Stimulated activated CD4-positive, alpha-beta T cell treated with anti-CD3 and anti-CD28 coated beads, Interleukin-12 subunit alpha, Interleukin-12 subunit beta, amount 100 ng/mL, for 48 hours (primary cell): ENCODE results near the gene JMY.
"Not testable (repeated sequence)": the region's sequence is repeated elsewhere in the genome, so short reads cannot be mapped to it uniquely, and the experiment has no call there.

Source experiments
- DNase-seq, 3 donors: peaks; one replicate each; pipeline ENCODE4 v3.0.0-alpha.2; 2020; ENCODE audit warnings: low read depth in 2 of 3, low spot score in 1 of 3

JMY gene

GRCh38 chr5:79236362-79236969 is 535 bp downstream of the JMY start:
- DNase-seq = peak in 1 of 3 donors; percentile 20

- DNase-seq = peak in 2 of 3 donors; percentile 13 to 19
These were observed 1.2 kb downstream of the JMY start for GRCh38 chr5:79236970-79237739.

DNA sequence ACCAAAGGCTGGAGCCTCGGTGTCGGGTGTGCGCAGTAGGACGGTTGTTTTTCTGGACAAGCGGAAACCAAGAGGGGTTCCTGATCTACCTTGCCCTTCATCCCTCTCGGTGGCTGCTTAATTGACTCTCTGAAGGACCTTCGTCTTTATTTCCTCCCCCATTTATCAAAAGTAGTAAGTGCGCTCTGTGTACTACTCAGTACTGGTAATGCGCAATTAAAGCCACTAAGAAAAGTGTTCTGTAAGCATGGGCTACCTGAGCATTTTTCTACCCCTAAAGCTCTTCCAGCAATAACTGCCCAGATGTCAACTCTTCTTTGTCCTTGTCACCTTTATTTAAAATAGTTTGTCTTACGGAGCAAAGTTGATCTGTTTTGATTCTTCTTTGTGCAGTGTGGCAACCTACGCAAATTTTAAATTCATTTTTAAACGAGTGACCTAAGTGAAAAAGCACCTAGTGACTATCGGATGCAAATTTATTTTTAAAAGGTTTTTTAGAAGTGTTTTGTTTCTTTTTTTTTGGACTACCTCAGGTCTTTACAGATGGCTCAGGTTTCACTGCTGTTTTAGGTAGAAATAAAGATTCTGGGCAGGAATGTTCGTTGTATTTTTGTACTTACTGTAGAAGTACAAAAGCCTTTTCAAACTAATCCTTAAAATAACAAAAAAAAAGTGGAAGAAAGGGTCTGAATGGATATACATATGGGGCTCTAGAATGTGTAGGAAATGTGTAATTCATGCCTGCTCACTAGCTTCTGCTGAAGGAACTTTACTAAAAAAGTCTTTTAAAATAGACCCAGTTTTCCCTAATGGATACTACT is 2.0 kb downstream of the JMY start:
- DNase-seq = no peak

- no peak for DNase-seq
These were observed 4.6 kb downstream of the JMY start for GRCh38 chr5:79240561-79240960.

- no peak for DNase-seq
These were observed 5.6 kb downstream of the JMY start for GRCh38 chr5:79241535-79241979.

DNA sequence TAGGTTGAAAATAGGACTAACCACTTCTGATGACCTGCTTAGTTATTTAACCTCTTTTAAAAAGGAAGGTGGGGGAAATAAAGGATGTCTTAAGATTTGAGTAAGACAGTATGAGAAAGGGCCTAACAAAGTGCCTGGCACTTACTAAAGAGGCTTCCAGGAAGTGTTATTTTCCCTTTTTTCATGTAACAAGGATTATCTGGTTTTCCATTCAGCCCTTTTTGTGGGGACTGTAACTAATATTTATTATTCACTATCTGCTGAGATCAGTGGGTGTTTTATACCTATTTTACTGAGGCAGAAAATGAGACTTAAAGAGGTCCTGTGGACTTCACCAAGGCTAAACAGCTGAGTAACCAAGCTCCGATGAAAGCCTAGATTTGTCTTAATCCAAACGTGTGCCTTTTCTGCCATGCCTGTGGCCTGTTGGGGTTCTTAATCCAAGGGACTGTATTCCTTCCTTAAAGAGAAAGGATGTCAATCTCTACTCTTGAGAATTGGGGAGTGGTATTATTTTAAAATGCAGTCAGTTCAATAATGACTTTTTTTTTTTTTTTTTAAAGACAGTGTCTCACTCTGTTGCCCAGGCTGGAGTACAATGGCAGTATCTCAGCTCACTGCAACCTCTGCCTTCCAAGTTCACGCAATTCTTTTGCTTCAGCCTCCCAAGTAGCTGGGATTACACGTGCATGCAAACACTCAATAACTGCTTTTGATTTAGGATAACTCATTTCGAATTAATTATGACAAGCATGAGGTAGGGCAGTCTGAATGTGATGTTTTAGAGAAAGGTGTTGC is 6.5 kb downstream of the JMY start:
- no peak for DNase-seq

GRCh38 chr5:79243224-79243623 is 7.3 kb downstream of the JMY start:
- DNase-seq = no peak

DNA sequence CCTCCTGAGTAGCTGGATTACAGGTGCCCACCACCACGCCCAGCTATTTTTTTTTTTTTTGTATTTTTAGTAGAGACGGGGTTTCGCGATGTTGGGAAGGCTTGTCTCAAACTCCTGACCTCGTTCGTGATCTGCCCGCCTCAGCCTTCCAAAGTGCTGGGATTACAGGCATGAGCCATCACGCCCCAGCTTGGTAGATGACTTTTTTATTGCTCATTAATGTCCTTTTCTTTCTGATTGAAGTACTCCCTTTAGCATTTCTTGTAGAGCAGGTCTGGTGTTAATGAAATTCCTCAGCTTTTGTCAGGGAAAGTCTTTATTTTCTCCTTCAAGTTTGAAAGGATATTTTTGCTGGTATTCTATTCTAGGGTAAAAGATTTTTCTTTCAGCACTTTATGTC is 18.1 kb downstream of the JMY start:
- not testable (repeated sequence) for DNase-seq

DNA sequence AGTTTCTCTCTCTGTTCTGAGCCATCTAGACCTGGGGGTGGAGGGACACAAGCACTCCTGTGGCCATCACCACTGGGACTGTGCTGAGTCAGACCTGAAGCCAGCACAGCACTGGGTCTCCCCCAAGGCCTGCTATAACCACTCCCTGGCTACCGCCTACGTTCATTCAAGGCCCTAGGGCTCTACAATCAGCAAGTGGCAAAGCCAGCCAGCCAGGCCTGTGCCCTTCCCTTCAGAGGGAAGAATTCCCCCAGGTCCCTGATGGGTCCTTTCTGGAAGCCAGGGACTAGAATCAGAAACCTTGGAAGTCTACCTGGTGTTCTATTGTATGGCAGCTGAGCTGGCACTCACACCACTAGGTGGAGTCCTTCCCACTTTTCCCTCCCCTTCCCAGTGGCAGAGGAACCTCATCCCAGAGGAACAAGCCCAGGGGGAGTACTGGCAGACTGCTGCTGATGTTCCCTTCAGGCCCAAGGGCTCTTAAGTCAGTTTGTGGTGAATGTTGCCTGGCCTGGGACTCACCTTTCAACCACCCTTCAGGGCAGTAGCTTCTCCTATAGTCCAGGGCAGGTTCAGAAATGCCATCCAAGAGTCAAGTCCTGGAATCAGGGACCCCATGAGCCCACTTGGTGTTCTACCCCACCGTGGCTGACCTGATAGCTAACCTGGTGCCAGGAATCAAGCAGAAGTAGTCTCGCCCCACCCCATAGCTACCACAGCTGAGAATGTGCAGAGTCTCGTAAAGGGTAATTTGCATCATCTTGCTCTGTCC is 20.0 kb downstream of the JMY start:
- peak in 1 of 3 donors; percentile 26 for DNase-seq

- DNase-seq = no peak
These were observed 20.6 kb downstream of the JMY start for GRCh38 chr5:79256563-79256962.

GRCh38 chr5:79257314-79257713 is 21.4 kb downstream of the JMY start:
- DNase-seq = no peak

DNA sequence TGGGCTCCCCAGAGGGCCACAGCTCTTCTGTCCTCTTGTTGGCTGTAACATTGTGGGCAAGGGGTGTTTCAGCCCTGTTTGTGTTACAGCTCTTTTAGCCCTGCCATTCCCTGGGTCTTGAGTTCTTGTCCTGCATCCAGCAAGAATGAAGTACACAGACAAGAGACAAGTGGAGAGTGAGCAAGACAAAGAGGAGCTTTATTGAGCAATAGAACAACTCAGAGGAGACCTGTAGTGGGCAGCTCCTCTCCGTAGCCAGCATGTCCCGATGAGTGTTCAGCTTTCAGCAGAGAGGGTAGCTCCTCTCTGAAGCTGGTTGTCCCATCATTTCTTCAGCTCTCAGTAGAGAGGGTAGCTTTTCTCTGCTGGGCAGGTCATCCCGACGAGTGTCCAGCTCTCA is 22.9 kb downstream of the JMY start:
- no peak for DNase-seq

DNA sequence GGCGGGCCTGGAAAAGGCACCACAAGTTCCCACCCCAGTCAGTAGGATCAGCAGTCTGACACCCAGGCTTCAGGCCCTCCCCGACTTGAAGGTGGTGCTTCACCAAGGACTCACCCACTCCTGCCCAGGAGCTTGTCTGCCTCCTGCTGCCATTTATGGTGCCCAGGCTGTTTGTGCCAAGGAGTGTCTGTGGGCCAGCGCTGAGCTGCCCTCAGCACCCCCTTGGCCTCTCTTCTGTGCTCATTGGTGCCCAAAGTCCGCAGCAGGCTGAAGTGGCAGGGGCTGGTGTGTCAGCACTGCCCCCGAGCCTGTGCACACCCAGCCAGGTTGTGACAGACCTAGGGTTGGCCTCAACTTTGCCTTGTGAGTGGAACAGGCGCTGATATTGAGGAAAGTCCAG is 23.5 kb downstream of the JMY start:
- no peak for DNase-seq

- no peak for DNase-seq
These were observed 23.9 kb downstream of the JMY start for GRCh38 chr5:79259810-79260209.

DNA sequence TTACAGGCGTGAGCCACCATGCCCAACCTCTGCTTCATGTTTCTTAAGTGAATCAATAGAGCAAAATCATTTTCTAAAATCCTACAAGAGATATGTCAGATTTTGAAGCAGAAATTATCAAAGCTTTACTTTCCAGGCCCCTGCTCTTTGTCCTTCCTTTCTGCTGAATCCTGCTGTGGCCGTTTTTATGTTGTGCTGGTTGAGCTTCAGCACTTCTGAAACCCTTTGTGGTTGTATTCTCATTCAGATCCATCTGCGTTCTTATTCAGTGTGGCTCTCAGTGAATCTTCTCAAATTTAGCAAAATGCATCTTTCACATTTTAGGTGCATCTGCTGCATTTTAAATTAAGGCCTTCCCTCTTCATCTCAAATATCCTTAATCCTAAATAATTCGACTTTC is 26.0 kb downstream of the JMY start:
- DNase-seq = no peak

DNA sequence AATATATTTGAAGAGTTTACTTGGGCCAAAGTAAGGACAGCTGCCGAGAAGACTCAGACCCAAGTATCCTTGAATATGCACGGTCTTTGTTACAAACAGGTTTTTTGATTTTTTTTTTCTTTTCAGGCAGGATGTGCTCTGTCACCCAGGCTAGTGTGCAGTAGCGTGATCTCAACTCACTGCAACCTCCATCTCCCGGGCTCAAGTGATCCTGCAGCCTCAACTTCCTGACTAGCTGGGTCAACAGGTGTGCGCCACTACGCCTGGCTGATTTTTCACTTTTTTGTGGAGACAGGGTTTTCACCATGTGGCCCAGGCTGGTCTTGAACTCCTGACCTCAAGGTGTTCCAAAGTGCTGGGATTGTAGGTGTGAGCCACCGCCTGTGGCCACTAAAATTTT is 27.4 kb downstream of the JMY start:
- no peak for DNase-seq

- DNase-seq = no peak
These were observed 31.2 kb downstream of the JMY start for GRCh38 chr5:79267180-79267579.

- DNase-seq = no peak
These were observed 33.8 kb downstream of the JMY start for GRCh38 chr5:79269733-79270166.

DNA sequence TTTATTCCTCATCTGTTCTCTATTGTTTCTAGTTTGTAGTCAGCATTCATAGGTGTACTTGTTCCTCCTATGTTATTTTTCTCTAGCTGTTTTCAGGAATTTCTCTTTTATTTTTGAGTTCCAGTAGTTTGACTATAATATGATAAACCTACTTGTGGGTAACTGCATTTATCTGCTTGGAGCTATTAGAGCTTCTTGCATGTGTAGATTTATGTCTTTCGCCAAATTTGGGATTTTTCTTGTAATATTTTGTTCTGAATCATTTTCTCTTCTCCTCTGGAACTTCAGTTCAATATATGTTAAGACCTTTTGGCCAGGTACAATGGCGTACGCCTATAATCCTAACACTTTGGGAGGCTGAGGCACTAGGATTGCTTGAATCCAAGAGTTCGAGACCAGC is 37.4 kb downstream of the JMY start:
- no peak for DNase-seq

DNA sequence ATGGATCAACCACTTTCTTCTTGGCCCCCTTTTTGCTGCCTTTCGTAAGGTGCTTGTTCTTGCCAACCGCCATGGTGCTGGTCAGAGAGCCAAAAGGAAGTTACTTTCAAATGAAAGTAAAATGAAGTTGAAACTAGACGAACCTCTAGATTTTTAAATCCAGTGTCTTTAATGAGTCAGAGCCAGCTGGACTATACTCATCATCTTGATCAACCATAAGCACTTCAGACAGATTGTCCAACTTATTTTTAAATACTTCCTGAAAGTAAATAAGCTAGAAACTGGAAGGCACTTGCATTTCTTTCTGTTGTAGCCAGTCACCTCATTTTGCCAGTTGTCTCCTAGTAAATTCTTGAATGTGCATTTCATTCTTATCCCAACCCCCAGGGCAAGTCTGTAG is 48.9 kb downstream of the JMY start:
- no peak for DNase-seq
